NCI-H2107 treated with DMSO at 0.1 percent for 48 hours (cell line): ENCODE measurements around the gene ADAM22.

Experiments
- DNase-seq: peaks from one replicate; lab custom pipeline; 2025; ENCODE audit not compliant: unreplicated experiment; lab: John Stamatoyannopoulos, UW

Gene ADAM22

DNA sequence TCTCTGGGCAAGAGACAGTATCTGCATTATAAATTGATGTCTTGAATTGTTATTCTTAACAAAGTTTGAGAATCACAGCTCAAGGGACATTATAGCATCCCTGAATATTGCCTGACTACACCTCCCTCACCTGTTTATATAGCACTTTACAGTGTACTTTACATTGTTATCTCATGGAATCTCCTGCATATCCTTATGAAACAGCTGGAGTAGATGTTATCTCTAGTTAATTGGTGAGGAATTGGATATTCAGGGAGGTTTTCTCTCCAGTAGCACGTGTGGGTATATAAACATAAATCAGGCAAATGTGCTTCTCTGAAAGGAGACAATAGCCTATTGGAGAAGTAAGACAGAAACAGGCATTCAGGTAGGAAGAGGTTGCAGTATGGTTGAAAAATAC is 168.6 kb downstream of the ADAM22 start:
- DNase-seq = no peak

GRCh38 chr7:88104732-88105131 is 170.7 kb downstream of the ADAM22 start:
- DNase-seq = no peak

- no peak for DNase-seq
These were observed 171.2 kb downstream of the ADAM22 start for GRCh38 chr7:88105231-88105630.

- no peak for DNase-seq
These were observed 172.4 kb downstream of the ADAM22 start for GRCh38 chr7:88106434-88106833.

DNA sequence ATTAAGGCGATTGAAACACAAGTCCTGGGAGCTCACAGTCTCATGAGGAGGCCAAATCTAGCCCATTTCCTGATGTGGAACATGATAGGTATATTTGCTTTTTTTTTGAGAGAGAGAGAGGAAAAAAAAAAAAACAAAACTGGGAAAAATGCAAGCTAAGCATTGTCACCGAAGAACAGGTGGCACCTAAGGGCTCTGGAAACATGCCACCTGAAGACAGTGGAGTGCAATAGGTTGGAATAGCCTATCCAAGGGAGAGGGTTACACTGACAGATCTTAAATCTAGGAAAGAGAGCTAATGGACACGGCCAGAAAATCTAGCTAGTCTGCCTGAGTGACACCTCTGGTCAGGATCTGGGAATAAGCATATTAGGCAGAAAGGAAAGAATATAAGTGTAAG is 175.6 kb downstream of the ADAM22 start:
- DNase-seq = peak; percentile 6

- DNase-seq = peak; percentile 60
These were observed 177.2 kb downstream of the ADAM22 start for GRCh38 chr7:88111140-88111743.

- DNase-seq = no peak
These were observed 178.0 kb downstream of the ADAM22 start for GRCh38 chr7:88111954-88112471.

DNA sequence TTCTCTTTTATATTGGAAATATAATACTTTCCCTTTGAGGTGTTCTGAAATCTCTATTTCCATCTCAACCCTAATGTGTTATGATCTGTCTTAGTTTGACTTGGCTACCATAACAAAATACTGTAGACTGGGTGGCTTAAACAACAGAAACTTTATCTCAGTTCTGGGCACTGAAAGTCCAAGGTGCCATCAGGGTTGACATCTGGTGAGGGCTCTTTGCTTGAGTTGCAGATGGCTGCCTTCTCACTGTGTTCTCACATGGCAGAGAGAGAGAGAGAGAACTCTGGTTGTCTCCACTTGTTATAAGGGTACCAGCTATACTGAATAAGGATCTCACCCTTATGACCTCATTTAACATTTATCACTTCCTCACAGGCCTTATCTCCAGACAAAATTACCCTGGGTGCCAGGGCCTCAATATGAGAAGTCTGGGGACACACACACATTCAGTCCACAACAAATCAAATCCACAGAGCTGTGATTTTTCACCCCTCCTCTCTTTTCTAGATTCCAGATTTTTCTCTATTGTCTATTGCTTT is 181.3 kb downstream of the ADAM22 start:
- no peak for DNase-seq

- DNase-seq = no peak
These were observed 181.8 kb downstream of the ADAM22 start for GRCh38 chr7:88115816-88116215.

DNA sequence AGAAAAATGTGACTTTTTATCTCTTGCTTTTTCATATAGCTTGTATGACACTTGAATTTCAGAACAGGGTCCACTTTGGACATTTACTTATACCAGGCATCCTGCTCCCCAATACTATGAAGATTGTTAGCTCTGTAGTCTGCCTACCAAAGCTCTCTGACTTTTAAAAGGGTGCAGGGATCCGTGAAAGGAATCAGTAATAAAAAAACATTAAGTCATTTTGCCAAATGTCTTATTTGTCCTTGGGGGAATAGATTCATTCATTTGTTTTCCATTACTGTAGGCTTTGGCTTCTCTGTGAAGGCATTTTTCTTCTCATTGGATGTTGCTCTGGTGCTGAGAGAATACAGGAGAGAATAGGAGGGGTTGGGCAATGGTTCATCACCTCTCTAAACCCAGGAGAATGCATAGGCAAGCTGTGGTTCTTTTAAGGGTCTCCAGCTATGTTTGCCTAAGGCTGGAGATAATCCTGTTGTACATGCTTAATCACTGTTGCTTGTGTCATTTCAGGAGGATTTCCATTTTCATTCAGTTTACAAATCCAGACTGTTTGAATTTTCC is 182.3 kb downstream of the ADAM22 start:
- no peak for DNase-seq

DNA sequence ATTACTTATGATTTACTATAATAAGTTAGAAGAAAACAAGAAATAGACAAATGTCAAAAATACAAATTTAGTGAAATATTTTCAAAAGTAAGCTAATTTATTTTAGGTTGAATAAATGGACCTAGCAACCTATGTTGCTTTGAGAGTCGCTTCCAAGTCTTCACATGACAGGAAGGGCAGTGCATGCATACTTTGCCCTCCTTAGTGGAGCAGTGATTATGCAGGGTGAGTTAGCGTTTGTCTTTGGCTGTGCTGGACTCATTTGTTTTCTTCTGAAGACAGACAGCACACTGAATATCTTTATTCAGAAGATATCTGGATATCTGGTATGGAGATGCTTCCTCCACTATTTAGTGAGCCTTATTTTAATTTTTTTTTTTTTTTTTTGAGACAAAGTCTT is 183.3 kb downstream of the ADAM22 start:
- no peak for DNase-seq

DNA sequence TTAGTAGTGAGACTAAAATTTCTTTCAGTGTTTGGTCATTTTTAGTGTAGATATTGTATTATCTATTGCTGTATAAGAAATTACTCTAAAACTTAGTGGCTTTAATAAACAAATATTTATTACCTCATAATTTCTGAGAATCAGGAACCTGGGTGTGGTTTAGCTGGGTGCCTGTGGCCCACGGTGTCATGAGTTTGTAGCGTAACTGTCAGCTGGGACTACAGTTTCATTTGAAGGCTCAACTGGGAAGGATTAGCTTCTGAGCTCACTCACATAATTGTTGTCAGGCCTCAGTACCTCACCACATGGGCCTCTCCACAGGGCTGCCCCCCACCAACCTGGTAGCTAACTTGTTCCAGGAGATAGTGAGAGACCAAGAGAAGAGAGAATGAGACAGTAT is 187.3 kb downstream of the ADAM22 start:
- no peak for DNase-seq

DNA sequence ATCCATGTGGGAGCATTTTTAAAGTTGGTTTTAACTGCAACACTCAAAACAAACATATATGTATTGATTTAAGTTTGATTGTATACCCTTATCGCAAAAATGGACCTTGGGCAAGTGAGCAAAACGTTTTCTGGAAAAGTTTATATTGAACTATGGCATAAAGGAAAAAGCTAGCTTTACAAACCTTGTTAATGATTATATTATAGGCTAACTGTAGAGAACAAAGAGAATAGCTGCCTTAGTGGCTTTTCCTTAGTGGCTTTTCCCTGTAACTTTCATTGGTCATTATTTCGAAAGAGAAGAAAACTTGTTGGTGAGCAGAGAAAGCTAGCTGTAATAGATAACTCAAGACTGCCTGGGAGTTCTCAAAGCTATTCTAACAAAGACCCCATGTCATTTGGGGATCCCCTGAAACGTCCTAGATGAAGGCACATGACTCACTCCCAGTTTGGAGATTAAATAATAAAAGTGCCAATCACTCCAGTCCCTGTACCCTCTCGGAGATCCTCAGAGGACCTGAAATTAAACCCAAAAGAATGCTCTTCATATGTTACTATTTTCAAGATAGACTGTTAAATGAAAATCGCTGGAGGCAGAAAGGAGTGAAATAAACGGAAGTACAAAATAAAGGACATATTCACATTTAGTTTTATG is 193.7 kb downstream of the ADAM22 start:
- DNase-seq = no peak

DNA sequence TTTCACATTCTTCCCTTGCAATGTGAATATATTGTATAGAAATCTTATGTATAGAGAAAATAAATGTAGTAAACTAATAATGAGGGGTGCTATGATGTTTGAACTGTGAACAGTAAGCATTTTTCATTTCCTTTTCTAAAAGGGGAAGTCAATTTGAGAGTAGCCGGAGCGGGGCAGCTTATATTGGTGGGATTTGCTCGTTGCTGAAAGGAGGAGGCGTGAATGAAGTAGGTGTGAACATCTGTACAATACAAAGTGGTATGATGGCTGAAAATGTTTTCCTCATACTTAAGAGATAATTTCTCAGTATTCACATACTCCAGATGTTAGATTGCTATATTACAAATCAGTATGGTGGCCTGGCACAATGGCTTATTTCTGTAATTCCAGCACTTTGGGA is 198.7 kb downstream of the ADAM22 start:
- DNase-seq = no peak

DNA sequence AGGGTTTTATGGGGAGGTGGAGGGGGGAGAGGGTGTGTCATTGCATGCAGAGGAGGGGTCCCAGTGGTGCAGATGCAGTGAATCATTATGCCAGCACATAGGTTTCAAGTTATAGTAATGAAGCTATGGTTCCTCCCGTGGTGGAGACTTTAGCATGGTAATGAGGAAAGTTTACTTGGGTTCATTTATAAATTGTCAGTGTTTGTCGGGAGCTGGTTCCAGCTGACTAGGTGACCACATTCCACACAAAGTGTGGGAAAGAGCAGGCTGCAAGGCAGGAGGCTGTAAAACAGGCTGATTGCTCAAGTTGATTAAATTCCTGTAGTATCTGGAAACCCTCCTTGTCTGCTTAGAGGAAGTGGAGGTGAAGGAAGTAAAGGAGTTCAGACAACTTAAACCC is 206.9 kb downstream of the ADAM22 start:
- no peak for DNase-seq

DNA sequence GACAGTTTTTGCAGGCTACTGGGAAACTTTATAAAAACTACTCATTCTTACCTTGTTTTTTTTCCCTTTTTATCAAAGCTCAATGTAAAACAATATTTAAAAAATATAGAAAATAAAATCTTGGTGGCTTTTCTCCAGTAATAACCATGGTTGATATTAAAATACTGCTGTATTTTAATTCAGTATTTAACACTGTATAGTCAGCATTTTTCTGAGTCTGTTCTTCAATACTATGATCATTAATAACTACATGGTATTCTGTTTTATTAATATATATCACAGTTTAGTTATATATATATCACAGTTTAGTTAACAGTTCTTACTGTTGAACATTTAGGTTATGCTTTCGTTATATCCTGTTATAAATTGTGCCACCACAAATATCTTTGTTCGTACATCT is 207.4 kb downstream of the ADAM22 start:
- no peak for DNase-seq

- no peak for DNase-seq
These were observed 207.9 kb downstream of the ADAM22 start for GRCh38 chr7:88141953-88142352.

- no peak for DNase-seq
These were observed 212.6 kb downstream of the ADAM22 start for GRCh38 chr7:88146616-88147015.

DNA sequence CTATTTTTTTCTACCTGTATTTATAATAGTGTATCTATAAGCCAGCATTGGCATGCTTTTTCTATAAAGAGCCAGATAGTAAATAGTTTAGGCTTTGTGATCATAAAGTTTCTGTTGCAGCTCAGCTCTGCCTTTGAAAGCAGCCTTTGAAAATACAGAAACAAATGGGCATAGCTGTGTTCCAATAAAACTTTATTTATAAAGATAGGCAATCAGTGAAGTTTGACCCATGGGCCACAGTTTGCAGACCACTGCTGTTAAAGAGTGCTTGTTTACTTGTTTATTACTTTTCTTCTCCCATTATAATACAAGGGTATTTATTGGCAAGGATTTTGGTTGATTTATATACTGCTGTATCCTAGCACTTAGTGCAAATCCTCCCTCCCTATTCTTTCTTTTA is 213.3 kb downstream of the ADAM22 start:
- no peak for DNase-seq

DNA sequence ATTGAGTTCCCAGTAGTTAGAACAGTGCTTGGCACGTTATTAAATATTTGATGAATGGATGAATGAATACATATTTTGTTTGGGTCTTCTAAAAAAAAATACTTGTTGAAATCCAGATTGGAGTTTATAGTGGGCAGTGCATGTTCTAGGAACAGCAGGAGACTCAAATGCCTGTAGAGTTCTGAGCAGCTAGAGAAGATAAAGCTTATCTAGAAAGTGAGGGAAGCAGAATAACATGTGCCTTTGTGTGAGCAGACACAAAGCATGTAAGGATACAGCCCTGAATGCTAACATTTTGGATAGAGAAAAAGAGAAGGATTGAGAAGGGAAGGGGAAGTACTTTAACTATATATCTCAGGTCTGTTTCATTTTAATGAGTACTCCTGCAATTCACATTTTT is 213.9 kb downstream of the ADAM22 start:
- DNase-seq = no peak

DNA sequence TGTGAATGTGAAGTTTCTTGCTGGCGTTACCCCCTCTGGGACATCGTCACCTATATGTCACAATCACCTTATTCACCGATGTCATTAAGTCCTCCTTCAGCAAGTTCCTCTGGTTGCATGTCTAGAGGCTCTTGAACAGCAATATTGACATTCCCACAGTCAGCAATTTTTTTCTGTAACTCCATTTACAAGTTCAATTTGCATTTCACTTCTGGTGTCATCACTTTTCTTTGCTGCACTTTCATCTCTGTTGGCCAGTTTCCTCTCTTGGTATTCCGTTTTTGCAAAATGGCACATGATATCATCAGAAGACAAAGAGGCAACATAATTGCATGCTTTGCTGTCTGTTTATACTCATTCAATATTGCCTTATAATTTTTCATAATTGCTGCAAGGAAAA is 216.0 kb downstream of the ADAM22 start:
- no peak for DNase-seq

- no peak for DNase-seq
These were observed 217.2 kb downstream of the ADAM22 start for GRCh38 chr7:88151119-88151790.
